Measurements from ENCODE around the gene OR10A6. TPM values are rescaled to one million over a fixed set of nuclear protein-coding genes. Genes with fewer than 3 reads are reported as not detected.

The OR10A6 gene
- total RNA-seq, 1 experiment from 2014 or later, result not detected

GRCh38 chr11:7904917-7905316, 26.2 kb downstream of the OR10A6 start:
- BruUV-seq (replicated peaks), result no TSS peak
- Mint-ChIP-seq H3K27ac (ENCODE audit: unreplicated experiment) (no peak overlapping the region), H3K4me3 (ENCODE audit: low read depth, unreplicated experiment) (no peak overlapping the region), H3K36me3 (ENCODE audit: insufficient read depth, unreplicated experiment) (no peaks in the 10 kb centered on the region), H3K9me3 (ENCODE audit: low read depth, unreplicated experiment) (no peaks in the 10 kb centered on the region), H3K4me1 (ENCODE audit: low read depth, unreplicated experiment) (peaks cover 32% of the 10 kb centered on the region), H3K27me3 (ENCODE audit: unreplicated experiment) (no peaks in the 10 kb centered on the region)
- intact Hi-C loops (cut with micrococcal nuclease; ENCODE audit: unreplicated experiment), result no loop called here
- no peak for TF ChIP-seq CTCF (IDR thresholded peaks at IDR 0.05; ENCODE audit: unreplicated experiment)
- DNase-seq, result no peak
- CTCF ChIA-PET, result interaction anchor here (0.7 to 3.2 kb wide), 4 partner anchors 11 to 102 kb away, joined by 3 to 30 read pairs (median 10); partner anchors contain the start of gene EIF3F

DNA sequence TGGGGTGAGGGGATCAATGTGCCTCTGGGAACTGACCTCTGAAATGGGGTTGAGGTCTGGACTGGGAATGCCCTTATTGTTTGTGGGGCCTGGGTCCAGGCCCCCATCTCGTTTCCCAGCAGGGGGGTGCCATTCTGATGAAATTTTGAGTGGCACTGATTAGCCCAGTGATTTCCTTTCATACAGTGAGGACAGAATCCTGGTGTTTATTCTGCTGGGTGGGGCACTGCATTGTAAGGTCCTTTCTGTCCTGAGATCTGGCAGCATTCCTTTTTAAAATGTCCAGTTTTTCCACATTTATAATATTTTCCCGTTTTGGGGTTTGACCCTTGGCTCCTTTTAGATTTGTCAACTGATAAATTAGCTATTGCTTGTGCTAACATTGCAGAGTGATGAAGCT, 27.1 kb downstream of the OR10A6 start:
- no peaks in the 10 kb centered on the region for H3K27me3 Mint-ChIP-seq (ENCODE audit: unreplicated experiment)
- CTCF ChIA-PET, result interaction anchor here (2.5 to 3.2 kb wide), 2 partner anchors 10 to 83 kb away, joined by 12 to 30 read pairs; partner anchors contain the start of gene EIF3F
- H3K9me3 Mint-ChIP-seq (ENCODE audit: low read depth, unreplicated experiment), result no peaks in the 10 kb centered on the region
- no TSS peak for BruUV-seq (replicated peaks)
- no peak for DNase-seq
- H3K4me1 Mint-ChIP-seq (ENCODE audit: low read depth, unreplicated experiment), result peaks cover 32% of the 10 kb centered on the region
- intact Hi-C loops (cut with micrococcal nuclease; ENCODE audit: unreplicated experiment), result no loop called here
- no peak overlapping the region for H3K4me3 Mint-ChIP-seq (ENCODE audit: low read depth, unreplicated experiment)
- TF ChIP-seq CTCF (IDR thresholded peaks at IDR 0.05; ENCODE audit: unreplicated experiment), result no peak
- no peaks in the 10 kb centered on the region for H3K36me3 Mint-ChIP-seq (ENCODE audit: insufficient read depth, unreplicated experiment)
- no peak overlapping the region for H3K27ac Mint-ChIP-seq (ENCODE audit: unreplicated experiment)

- no TSS peak for BruUV-seq (replicated peaks)
- no peak overlapping the region for H3K27ac Mint-ChIP-seq (ENCODE audit: unreplicated experiment)
- TF ChIP-seq CTCF (IDR thresholded peaks at IDR 0.05; ENCODE audit: unreplicated experiment), result no peak
- no peaks in the 10 kb centered on the region for H3K36me3 Mint-ChIP-seq (ENCODE audit: insufficient read depth, unreplicated experiment)
- intact Hi-C loops (cut with micrococcal nuclease; ENCODE audit: unreplicated experiment), result no loop called here
- CTCF ChIA-PET, result no interaction called here
- no peaks in the 10 kb centered on the region for H3K27me3 Mint-ChIP-seq (ENCODE audit: unreplicated experiment)
- no peaks in the 10 kb centered on the region for H3K9me3 Mint-ChIP-seq (ENCODE audit: low read depth, unreplicated experiment)
- H3K4me1 Mint-ChIP-seq (ENCODE audit: low read depth, unreplicated experiment), result peaks cover 28% of the 10 kb centered on the region
- DNase-seq, result no peak
- H3K4me3 Mint-ChIP-seq (ENCODE audit: low read depth, unreplicated experiment), result no peak overlapping the region
Observed at GRCh38 chr11:7901319-7901854, 29.7 kb downstream of the OR10A6 start.

- TF ChIP-seq CTCF (IDR thresholded peaks at IDR 0.05; ENCODE audit: unreplicated experiment), result no peak
- BruUV-seq (replicated peaks), result no TSS peak
- H3K27me3 Mint-ChIP-seq (ENCODE audit: unreplicated experiment), result no peaks in the 10 kb centered on the region
- no peaks in the 10 kb centered on the region for H3K36me3 Mint-ChIP-seq (ENCODE audit: insufficient read depth, unreplicated experiment)
- H3K4me3 Mint-ChIP-seq (ENCODE audit: low read depth, unreplicated experiment), result no peak overlapping the region
- H3K4me1 Mint-ChIP-seq (ENCODE audit: low read depth, unreplicated experiment), result peaks cover 21% of the 10 kb centered on the region
- no peaks in the 10 kb centered on the region for H3K9me3 Mint-ChIP-seq (ENCODE audit: low read depth, unreplicated experiment)
- H3K27ac Mint-ChIP-seq (ENCODE audit: unreplicated experiment), result no peak overlapping the region
- CTCF ChIA-PET, result no interaction called here
- DNase-seq, result no peak
- intact Hi-C loops (cut with micrococcal nuclease; ENCODE audit: unreplicated experiment), result no loop called here
Observed at GRCh38 chr11:7900686-7901085, 30.4 kb downstream of the OR10A6 start.
